GM19193 (cell line): ENCODE data around the gene ACSF2.

Source experiments
- POLR2A ChIP-seq: IDR thresholded peaks from 4 replicates; pipeline ENCODE4 v1.6.1; 2011; ENCODE audit not compliant: insufficient read depth, insufficient read length; ENCODE audit errors: extremely low read depth

Gene ACSF2

DNA sequence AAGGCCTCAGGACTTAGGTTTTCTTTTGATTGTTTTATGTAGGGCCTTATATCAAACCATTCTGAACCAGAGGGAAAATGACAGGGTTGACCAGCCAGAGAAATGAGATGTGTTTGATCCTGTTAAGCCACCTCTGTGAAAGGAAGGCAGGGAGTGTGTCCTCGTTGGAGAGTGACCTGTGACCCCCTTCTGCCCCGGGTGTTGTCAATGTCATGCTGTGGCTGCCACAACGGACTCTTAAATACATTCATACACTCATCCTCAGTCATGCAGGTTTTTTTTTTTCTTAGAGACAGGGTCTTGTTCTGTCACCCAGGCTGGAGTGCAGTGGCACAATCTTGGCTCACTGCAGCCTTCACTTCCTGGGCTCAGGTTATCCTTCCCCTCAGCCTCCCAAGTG lies 88.4 kb downstream of the ACSF2 start:
- no peak for TF ChIP-seq POLR2A

DNA sequence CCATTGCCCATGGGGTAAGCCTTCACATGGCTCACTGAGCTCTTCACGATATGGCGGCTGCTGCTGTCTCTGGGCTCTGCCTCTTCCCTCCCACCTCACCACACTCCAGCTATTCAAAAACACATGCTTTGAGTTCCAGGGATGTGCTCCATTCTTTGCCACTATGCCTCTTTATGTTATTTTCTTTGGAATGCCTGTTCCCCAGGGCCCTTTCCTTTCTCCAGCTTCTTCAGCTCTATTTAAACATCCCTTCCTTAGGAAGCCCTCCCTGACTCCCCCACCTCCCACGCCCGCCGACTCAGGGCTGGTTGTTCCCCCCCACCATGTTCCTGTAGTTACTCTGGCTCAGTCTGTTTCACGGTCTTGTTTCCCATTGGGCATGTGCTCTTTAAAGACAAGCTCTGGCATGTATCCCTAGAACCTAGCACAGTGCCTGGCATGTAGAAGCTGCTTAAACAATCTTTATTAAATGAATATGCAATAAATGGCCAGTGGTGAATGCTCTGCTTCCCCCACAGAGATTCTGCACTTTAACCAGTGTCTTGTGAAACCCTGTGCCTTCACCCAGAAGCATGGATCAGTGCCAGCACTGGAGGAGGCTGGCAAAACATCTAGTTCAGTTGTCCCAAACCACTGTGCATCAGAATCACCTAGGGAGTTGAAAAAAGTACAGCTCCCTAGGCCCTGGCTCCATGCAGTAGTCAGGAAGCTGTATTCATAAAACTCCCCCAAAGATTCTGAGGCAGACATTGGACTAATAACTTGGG lies 89.1 kb downstream of the ACSF2 start:
- TF ChIP-seq POLR2A = no peak

- TF ChIP-seq POLR2A = no peak
Observed at GRCh38 chr17:50517011-50517410, 91.0 kb downstream of the ACSF2 start.

DNA sequence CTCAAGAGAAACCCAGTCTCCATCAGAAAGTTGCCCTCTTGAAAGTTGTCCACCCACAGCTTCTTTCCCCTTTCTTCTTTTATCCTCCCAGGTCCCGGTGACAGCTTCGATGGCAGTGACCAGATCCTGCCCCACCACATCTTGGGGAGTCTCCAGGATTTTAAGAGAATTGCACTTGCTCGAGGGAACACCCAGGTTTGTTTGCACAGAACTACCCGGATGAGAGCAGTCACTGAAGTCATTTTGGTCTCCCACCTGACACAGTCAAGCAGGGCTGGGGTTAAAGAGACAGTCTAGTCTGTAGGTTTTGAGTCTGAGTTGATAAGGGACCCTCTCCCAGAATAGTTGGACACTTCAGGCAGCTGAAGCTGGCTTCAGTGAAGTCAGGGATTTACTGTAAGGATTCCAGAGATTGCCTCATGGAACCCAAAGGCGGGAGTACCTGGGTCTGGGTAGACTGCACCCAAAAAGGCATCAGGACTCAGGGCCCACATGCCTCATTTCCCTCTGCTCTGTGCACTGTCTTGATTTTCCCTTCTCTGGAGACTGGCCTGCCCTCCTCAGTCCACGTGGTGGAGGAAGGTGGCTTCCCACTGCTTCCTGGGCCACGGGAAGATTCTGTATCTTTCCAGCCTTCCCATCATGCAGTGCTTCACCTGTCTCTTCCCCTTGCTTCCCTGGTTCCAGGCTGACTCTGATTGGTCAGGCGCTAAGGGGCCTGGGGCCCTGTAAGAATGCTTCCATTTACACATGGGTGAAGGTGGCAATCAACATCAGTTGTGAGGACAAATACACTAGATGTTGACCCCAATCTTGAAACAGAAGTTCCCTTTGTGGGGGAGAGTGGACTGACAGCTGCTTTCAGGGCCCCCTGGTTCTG lies 91.7 kb downstream of the ACSF2 start:
- TF ChIP-seq POLR2A = no peak

- no peak for TF ChIP-seq POLR2A
Observed at GRCh38 chr17:50518384-50519023, 92.5 kb downstream of the ACSF2 start.

DNA sequence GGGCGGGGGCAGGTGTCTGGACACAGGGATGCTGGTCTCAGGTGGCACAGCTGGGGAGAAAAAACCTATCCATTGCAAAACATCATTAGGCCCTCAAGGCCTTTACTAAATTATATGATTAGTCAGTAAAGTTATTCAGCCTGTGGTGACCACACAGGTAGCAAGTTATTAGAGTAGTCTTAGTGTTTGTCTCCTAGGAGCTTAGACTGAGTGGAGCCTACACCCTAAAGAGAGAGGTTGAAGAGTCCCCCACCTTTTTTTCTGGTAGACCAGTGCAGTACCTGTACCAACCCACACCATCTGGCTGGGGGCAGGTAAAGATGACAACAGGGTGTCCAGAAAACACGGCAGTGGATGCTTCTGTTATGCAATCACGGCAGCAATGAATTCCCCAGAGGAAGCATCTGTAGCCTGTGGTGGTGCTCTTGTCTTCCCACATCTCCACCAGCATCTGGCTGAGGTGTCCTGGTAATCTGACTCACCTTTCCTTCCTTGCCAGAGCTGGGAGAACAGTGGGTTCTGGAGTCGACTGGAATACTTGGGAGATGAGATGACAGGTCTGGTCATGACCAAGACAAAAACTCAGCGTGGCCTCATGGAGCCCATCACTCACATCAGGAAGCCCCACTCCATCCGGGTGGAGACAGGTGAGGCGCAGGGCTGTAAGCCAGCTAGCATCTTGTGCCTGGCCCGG lies 93.3 kb downstream of the ACSF2 start:
- no peak for TF ChIP-seq POLR2A

GRCh38 chr17:50520483-50520882 lies 94.5 kb downstream of the ACSF2 start:
- no peak for TF ChIP-seq POLR2A

GRCh38 chr17:50521514-50521913 lies 95.5 kb downstream of the ACSF2 start:
- no peak for TF ChIP-seq POLR2A

DNA sequence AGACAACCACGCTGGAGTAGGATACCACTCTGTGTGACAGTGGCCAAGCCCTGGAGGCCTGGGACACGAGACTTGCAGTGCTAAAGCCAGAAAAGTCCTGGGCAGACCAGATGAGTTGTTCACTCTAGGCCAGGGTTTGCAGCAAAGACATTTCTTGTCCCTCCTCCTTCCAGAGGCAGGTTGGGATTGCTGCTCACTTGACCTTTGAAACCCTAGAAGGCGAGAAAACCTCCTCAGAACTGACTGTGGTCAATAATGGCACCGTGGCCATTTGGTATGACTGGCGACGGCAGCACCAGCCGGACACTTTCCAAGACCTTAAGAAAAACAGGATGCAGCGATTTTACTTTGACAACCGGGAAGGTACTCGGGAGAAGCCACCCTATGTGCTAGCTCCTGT lies 96.7 kb downstream of the ACSF2 start:
- no peak for TF ChIP-seq POLR2A

DNA sequence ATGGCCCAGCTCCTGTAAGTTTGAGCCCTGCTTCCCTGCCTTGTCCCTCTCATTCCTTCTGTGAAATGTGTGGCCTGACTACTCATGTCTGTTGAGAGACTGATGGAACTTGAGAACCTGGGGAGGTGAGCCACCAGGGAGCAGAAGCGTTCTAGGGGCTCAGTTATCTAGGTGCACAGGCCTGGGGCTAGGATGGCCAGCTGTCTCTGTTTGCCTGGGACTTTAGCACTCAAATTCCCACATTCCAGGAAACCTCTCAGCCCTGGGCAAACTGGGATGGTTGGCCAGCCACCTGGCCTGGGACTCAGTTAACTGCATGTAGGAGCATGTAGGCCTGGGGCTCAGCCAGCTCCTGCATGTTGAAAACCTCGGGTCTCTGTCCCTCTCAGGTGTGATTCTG lies 97.2 kb downstream of the ACSF2 start:
- no peak for TF ChIP-seq POLR2A
